ENCODE measurements around the gene KDM3B.

Gene KDM3B

GRCh38 chr5:138391859-138392386 lies 39.4 kb downstream of the KDM3B start:
- DNase-seq: no peak

- DNase-seq: no peak
Measured at GRCh38 chr5:138402640-138403039, 50.2 kb downstream of the KDM3B start.

- peak; percentile 20 for DNase-seq
Measured at GRCh38 chr5:138408023-138408422, 55.5 kb downstream of the KDM3B start.

- DNase-seq: peak; percentile 35
Measured at GRCh38 chr5:138410996-138411640, 58.6 kb downstream of the KDM3B start.

- no peak for DNase-seq
Measured at GRCh38 chr5:138418444-138418843, 66.0 kb downstream of the KDM3B start.

- DNase-seq: no peak
Measured at GRCh38 chr5:138425079-138425478, 72.6 kb downstream of the KDM3B start.

GRCh38 chr5:138435943-138436342 lies 83.5 kb downstream of the KDM3B start:
- no peak for DNase-seq

GRCh38 chr5:138438003-138438723 lies 85.7 kb downstream of the KDM3B start:
- DNase-seq: no peak

- peak; percentile 56 for DNase-seq
Measured at GRCh38 chr5:138438724-138439476, 86.4 kb downstream of the KDM3B start, which contains the start of gene REEP2. Gene REEP2, plus strand, starts transcription at chr5:138439057. Its CDS starts 152 bp downstream, at chr5:138439209.

- DNase-seq: no peak
Measured at GRCh38 chr5:138439477-138440158, 87.1 kb downstream of the KDM3B start.

GRCh38 chr5:138440159-138441073 lies 87.9 kb downstream of the KDM3B start:
- DNase-seq: no peak

- DNase-seq: no peak
Measured at GRCh38 chr5:138441221-138441620, 88.7 kb downstream of the KDM3B start.

- no peak for DNase-seq
Measured at GRCh38 chr5:138444078-138444773, 91.7 kb downstream of the KDM3B start.

GRCh38 chr5:138444774-138445546 lies 92.5 kb downstream of the KDM3B start:
- DNase-seq: no peak

- no peak for DNase-seq
Measured at GRCh38 chr5:138445547-138446271, 93.2 kb downstream of the KDM3B start.

GRCh38 chr5:138448070-138448469 lies 95.6 kb downstream of the KDM3B start:
- DNase-seq: no peak

- DNase-seq: no peak
Measured at GRCh38 chr5:138448481-138449398, 96.3 kb downstream of the KDM3B start.

GRCh38 chr5:138449501-138450239 lies 97.2 kb downstream of the KDM3B start:
- DNase-seq: peak; percentile 78

Measured in CD4-positive, alpha-beta T cell treated with Interleukin-17A for 1 hour (primary cell).